ENCODE measurements around the gene GRHPR.

The GRHPR gene

DNA sequence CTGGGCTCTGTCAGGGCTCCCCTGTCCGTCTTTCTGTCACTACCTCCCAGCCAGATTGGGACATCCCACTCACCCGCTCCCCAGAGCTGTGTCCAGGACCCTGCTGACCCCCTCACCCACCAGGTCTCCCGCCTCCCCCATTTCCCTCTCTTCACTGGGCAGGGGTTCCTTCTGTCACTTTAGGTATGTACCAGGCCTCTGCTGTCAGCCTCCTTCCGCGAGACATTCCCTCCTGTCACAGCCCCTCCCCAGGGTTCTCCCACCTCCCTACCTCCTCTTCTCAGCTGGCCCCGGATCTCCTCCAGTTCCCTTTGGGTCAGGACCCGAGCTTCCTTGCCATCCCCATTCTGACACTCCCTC is 63.7 kb downstream of the GRHPR start:
- Mint-ChIP-seq H3K4me1 (ENCODE audit: low read depth) (peaks cover 36% of the 10 kb centered on the region), H3K4me3 (peak overlapping the region; percentile 99), H3K9me3 (no peaks in the 10 kb centered on the region), H3K27me3 (ENCODE audit: low read depth) (peaks cover 7% of the 10 kb centered on the region), H3K36me3 (ENCODE audit: low read depth) (peaks cover 20% of the 10 kb centered on the region), H3K27ac (peak overlapping the region; percentile 97)
